K562 (cell line): ENCODE measurements around the gene FSCN2. TPM values are rescaled to one million over a fixed set of nuclear protein-coding genes. Genes with fewer than 3 reads are reported as not detected.

Source experiments
- CBX1 ChIP-seq: sonication (generic); IDR thresholded peaks from 2 replicates; pipeline ENCODE4 v1.6.1; 2016; ENCODE audit warnings: antibody characterized with exemption, low read depth, mild to moderate bottlenecking
- HCFC1 ChIP-seq: IDR thresholded peaks from 2 replicates; pipeline ENCODE4 v1.6.1; 2012; ENCODE audit warnings: low read depth, low read length, improper control_type of control experiment
- ILK ChIP-seq: fragments of 450-650 bp; IDR thresholded peaks from 2 replicates; pipeline ENCODE4 v1.6.1; 2016; ENCODE audit warnings: missing genetic modification characterization, low read depth, mild to moderate bottlenecking, missing compliant biosample characterization, moderate library complexity, borderline replicate concordance
- NR2C1 ChIP-seq, 2 experiments: fragments of 450-650 bp; IDR thresholded peaks; 2 replicates each; pipeline ENCODE4 v1.6.1; 2017; ENCODE audit warnings: mild to moderate bottlenecking in 2 of 2, antibody characterized with exemption in 1 of 2, inconsistent platforms in 1 of 2, missing compliant biosample characterization in 1 of 2, missing genetic modification characterization in 1 of 2
- NR4A1 ChIP-seq, 2 experiments: fragments of 250-450 bp in 1 of 2; fragments of 450-650 bp in 1 of 2; sonication (Bioruptor Pico) in 1 of 2; IDR thresholded peaks; 2 replicates each; pipeline versions ENCODE4 v1.4.0 to v1.6.1; 2016 to 2020; ENCODE audit warnings: mild to moderate bottlenecking in 2 of 2, missing compliant biosample characterization in 1 of 2, missing genetic modification characterization in 1 of 2, moderate library complexity in 1 of 2
- SOX6 ChIP-seq: fragments of 450-650 bp; IDR thresholded peaks from 2 replicates; pipeline ENCODE4 v1.6.1; 2014; ENCODE audit warnings: mild to moderate bottlenecking
- ZBTB1 ChIP-seq: sonication (generic); formaldehyde crosslinking; IDR thresholded peaks from 2 replicates; pipeline ENCODE4 v1.8.1; 2023; ENCODE audit warnings: missing genetic modification reagents, low read depth, mild to moderate bottlenecking, borderline replicate concordance
- ZNF778 ChIP-seq: fragments of 450-650 bp; formaldehyde crosslinking; IDR thresholded peaks from 2 replicates; pipeline ENCODE4 v1.4.0; 2020; ENCODE audit warnings: mild to moderate bottlenecking, moderate library complexity
- polyA plus RNA-seq, 8 experiments: library from polyadenylated mRNA; depleted of rRNA in 4 of 8; stranded (reverse) in 5 of 8; unstranded in 3 of 8; fragments of >200 nt; fragmentation: Nextera tagmentation in 2 of 8; fragmentation: Illumina TruSeq in 1 of 8; extraction: Ambion mirVana in 2 of 8; extraction: Trizol in 1 of 8; gene quantifications; 2 replicates each; pipeline versions ENCODE4 v1.2.1 to v1.2.3, GENCODE V29; 2011 to 2014; ENCODE audit warnings: inconsistent platforms in 1 of 8, missing spikeins in 1 of 8
- total RNA-seq, 7 experiments: library from RNA; depleted of rRNA in 6 of 7; stranded (reverse); fragments of >200 nt in 6 of 7; fragmentation: Illumina TruSeq in 2 of 7; extraction: Trizol in 2 of 7; gene quantifications; 2 replicates each; pipeline versions ENCODE4 v1.2.1 to v1.2.3, GENCODE V29; 2011 to 2021; ENCODE audit warnings: low replicate concordance in 1 of 7
- TF ChIP-seq, protein P1 (sequence below): fragments of 150-350 bp; conservative IDR thresholded peaks from 2 replicates; pipeline ENCODE4 v1.6.1; 2014; ENCODE audit warnings: low read length
- TF ChIP-seq, protein P2 (sequence below): fragments of 150-350 bp; IDR thresholded peaks from 2 replicates; pipeline ENCODE4 v1.6.1; 2014; ENCODE audit warnings: low read depth, mild to moderate bottlenecking, low read length, borderline replicate concordance
- TF ChIP-seq, protein P3 (sequence below): sonication (generic); formaldehyde crosslinking; IDR thresholded peaks from 2 replicates; pipeline ENCODE4 v1.8.0; 2022; ENCODE audit warnings: mild to moderate bottlenecking, low read depth, missing genetic modification reagents
- TF ChIP-seq, protein P4 (sequence below): fragments of 450-650 bp; IDR thresholded peaks from 2 replicates; pipeline ENCODE4 v1.6.1; 2017; ENCODE audit warnings: antibody characterized with exemption
- TF ChIP-seq, protein P5 (sequence below): sonication (generic); formaldehyde crosslinking; IDR thresholded peaks from 2 replicates; pipeline ENCODE4 v1.8.1; 2023; ENCODE audit warnings: mild to moderate bottlenecking, missing genetic modification reagents

FSCN2 gene
- total and polyA plus RNA-seq, 9 of the 15 experiments (the other 6 are each of a cell fraction or from before 2014, with no cell fraction given): 0.08 TPM; not detected in 8

DNA sequence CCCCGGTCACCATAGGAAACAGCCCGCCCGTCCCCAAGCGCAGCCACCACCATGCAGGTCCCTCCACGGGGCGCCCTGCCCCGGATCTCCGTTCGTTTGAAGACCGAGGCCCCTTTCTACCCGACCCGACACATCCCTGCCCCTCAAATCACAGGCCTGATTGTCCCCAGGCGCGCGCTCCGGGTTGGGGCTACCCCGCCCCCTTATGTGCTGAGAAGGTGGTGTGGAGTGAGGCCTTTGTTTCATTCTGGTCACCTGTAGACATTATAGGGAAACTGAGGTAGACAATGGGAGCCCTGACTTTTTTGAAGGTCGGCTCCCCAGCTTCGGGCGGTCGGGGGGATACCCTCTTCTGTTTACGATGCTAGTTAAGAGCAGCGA, 14.8 kb upstream of the FSCN2 start (continued):
- TF ChIP-seq, protein P1, sequence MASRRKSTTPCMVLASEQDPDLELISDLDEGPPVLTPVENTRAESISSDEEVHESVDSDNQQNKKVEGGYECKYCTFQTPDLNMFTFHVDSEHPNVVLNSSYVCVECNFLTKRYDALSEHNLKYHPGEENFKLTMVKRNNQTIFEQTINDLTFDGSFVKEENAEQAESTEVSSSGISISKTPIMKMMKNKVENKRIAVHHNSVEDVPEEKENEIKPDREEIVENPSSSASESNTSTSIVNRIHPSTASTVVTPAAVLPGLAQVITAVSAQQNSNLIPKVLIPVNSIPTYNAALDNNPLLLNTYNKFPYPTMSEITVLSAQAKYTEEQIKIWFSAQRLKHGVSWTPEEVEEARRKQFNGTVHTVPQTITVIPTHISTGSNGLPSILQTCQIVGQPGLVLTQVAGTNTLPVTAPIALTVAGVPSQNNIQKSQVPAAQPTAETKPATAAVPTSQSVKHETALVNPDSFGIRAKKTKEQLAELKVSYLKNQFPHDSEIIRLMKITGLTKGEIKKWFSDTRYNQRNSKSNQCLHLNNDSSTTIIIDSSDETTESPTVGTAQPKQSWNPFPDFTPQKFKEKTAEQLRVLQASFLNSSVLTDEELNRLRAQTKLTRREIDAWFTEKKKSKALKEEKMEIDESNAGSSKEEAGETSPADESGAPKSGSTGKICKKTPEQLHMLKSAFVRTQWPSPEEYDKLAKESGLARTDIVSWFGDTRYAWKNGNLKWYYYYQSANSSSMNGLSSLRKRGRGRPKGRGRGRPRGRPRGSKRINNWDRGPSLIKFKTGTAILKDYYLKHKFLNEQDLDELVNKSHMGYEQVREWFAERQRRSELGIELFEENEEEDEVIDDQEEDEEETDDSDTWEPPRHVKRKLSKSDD: no peak
- TF ChIP-seq, protein P2, sequence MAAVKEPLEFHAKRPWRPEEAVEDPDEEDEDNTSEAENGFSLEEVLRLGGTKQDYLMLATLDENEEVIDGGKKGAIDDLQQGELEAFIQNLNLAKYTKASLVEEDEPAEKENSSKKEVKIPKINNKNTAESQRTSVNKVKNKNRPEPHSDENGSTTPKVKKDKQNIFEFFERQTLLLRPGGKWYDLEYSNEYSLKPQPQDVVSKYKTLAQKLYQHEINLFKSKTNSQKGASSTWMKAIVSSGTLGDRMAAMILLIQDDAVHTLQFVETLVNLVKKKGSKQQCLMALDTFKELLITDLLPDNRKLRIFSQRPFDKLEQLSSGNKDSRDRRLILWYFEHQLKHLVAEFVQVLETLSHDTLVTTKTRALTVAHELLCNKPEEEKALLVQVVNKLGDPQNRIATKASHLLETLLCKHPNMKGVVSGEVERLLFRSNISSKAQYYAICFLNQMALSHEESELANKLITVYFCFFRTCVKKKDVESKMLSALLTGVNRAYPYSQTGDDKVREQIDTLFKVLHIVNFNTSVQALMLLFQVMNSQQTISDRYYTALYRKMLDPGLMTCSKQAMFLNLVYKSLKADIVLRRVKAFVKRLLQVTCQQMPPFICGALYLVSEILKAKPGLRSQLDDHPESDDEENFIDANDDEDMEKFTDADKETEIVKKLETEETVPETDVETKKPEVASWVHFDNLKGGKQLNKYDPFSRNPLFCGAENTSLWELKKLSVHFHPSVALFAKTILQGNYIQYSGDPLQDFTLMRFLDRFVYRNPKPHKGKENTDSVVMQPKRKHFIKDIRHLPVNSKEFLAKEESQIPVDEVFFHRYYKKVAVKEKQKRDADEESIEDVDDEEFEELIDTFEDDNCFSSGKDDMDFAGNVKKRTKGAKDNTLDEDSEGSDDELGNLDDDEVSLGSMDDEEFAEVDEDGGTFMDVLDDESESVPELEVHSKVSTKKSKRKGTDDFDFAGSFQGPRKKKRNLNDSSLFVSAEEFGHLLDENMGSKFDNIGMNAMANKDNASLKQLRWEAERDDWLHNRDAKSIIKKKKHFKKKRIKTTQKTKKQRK: no peak
- no peak for TF ChIP-seq NR2C1 (IDR thresholded peaks at IDR 0.05)
- no peak for TF ChIP-seq NR2C1 (tag; IDR thresholded peaks at IDR 0.05)
- TF ChIP-seq CBX1: 0 out of 2 replicates have a peak, but pooled peaks have one; percentile 12
- TF ChIP-seq, protein P3, sequence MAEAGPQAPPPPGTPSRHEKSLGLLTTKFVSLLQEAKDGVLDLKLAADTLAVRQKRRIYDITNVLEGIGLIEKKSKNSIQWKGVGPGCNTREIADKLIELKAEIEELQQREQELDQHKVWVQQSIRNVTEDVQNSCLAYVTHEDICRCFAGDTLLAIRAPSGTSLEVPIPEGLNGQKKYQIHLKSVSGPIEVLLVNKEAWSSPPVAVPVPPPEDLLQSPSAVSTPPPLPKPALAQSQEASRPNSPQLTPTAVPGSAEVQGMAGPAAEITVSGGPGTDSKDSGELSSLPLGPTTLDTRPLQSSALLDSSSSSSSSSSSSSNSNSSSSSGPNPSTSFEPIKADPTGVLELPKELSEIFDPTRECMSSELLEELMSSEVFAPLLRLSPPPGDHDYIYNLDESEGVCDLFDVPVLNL (CRISPR knock-in tag): 0 out of 2 replicates have a peak, but pooled peaks have one; percentile 22
- TF ChIP-seq ILK (tag): no peak
- TF ChIP-seq, protein P4, sequence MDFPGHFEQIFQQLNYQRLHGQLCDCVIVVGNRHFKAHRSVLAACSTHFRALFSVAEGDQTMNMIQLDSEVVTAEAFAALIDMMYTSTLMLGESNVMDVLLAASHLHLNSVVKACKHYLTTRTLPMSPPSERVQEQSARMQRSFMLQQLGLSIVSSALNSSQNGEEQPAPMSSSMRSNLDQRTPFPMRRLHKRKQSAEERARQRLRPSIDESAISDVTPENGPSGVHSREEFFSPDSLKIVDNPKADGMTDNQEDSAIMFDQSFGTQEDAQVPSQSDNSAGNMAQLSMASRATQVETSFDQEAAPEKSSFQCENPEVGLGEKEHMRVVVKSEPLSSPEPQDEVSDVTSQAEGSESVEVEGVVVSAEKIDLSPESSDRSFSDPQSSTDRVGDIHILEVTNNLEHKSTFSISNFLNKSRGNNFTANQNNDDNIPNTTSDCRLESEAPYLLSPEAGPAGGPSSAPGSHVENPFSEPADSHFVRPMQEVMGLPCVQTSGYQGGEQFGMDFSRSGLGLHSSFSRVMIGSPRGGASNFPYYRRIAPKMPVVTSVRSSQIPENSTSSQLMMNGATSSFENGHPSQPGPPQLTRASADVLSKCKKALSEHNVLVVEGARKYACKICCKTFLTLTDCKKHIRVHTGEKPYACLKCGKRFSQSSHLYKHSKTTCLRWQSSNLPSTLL: no peak
- no peak for TF ChIP-seq NR4A1 (CRISPR knock-in tag; IDR thresholded peaks at IDR 0.05)
- TF ChIP-seq NR4A1 (tag; IDR thresholded peaks at IDR 0.05): no peak
- TF ChIP-seq SOX6: 0 out of 2 replicates have a peak, but pooled peaks have one; percentile 8
- no peak for TF ChIP-seq ZNF778 (CRISPR knock-in tag)
- TF ChIP-seq, protein P5, sequence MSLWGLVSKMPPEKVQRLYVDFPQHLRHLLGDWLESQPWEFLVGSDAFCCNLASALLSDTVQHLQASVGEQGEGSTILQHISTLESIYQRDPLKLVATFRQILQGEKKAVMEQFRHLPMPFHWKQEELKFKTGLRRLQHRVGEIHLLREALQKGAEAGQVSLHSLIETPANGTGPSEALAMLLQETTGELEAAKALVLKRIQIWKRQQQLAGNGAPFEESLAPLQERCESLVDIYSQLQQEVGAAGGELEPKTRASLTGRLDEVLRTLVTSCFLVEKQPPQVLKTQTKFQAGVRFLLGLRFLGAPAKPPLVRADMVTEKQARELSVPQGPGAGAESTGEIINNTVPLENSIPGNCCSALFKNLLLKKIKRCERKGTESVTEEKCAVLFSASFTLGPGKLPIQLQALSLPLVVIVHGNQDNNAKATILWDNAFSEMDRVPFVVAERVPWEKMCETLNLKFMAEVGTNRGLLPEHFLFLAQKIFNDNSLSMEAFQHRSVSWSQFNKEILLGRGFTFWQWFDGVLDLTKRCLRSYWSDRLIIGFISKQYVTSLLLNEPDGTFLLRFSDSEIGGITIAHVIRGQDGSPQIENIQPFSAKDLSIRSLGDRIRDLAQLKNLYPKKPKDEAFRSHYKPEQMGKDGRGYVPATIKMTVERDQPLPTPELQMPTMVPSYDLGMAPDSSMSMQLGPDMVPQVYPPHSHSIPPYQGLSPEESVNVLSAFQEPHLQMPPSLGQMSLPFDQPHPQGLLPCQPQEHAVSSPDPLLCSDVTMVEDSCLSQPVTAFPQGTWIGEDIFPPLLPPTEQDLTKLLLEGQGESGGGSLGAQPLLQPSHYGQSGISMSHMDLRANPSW (CRISPR knock-in tag): no peak
- no peak for TF ChIP-seq HCFC1
- 0 out of 2 replicates have a peak, but pooled peaks have one; percentile 30 for TF ChIP-seq ZBTB1
